Tibial nerve (tissue), 4 donors: ENCODE measurements around the gene FAM181B. TPM values are rescaled to one million over a fixed set of nuclear protein-coding genes. Genes with fewer than 3 reads are reported as not detected.

ENCODE experiments used
- DNase-seq, 2 donors: peaks; one replicate each; pipeline ENCODE4 v3.0.0-alpha.2; 2019; ENCODE audit warnings: low spot score in 2 of 2
- H3K27ac ChIP-seq, 4 donors: fragments of 200-600 bp; sonication (generic) in 3 of 4; one replicate each; pipeline ENCODE4 v1.5.1; 2017 to 2019; ENCODE audit warnings: mild to moderate bottlenecking in 1 of 4
- H3K27me3 ChIP-seq, 2 donors: fragments of 200-600 bp; sonication (generic) in 1 of 2; one replicate each; pipeline versions ENCODE4 v1.5.1 to v1.6.0; 2017 to 2019
- H3K36me3 ChIP-seq, 3 donors: fragments of 200-600 bp; sonication (generic); one replicate each; pipeline ENCODE4 v1.5.1; 2018 to 2019
- H3K4me1 ChIP-seq, 4 donors: fragments of 200-600 bp; sonication (generic) in 3 of 4; one replicate each; pipeline ENCODE4 v1.5.1; 2017 to 2019
- H3K4me3 ChIP-seq, 4 donors: fragments of 200-600 bp; sonication (generic) in 3 of 4; one replicate each; pipeline ENCODE4 v1.5.1; 2017 to 2019; ENCODE audit warnings: mild to moderate bottlenecking in 1 of 4, moderate library complexity in 1 of 4
- H3K9me3 ChIP-seq, 4 donors: fragments of 200-600 bp; sonication (generic) in 3 of 4; one replicate each; pipeline ENCODE4 v1.5.1; 2017 to 2019
- CTCF ChIP-seq, 5 experiments: fragments of 200-600 bp in 3 of 5; fragments of 450-650 bp in 2 of 5; sonication (generic) in 3 of 5; IDR thresholded peaks; one replicate each; pipeline ENCODE4 v1.5.1; 2016 to 2019; ENCODE audit warnings: antibody characterized with exemption in 5 of 5, mild to moderate bottlenecking in 3 of 5, moderate library complexity in 2 of 5
- EP300 ChIP-seq, 2 donors: sonication (generic); formaldehyde crosslinking; IDR thresholded peaks; one replicate each; pipeline ENCODE4 v1.6.1; 2017; ENCODE audit warnings: antibody characterized with exemption in 2 of 2, mild to moderate bottlenecking in 1 of 2
- POLR2A ChIP-seq, 2 donors: fragments of 450-650 bp; IDR thresholded peaks; one replicate each; pipeline ENCODE4 v1.6.1; 2017; ENCODE audit warnings: antibody characterized with exemption in 2 of 2, mild to moderate bottlenecking in 2 of 2, moderate library complexity in 2 of 2
- WGBS, 2 donors: methylation state at CpG; one replicate each; pipeline ENCODE4 v1.1.5; 2018; 5-methylcytosine and 5-hydroxymethylcytosine counted together
- total RNA-seq, 4 donors: library from RNA; depleted of rRNA; stranded (reverse); fragments of >200 nt; gene quantifications; one replicate each; pipeline ENCODE4 v1.1.0, GENCODE V29; 2016

FAM181B gene
- 1 to 10 TPM; 1.5 to 3.6 (median 2.4) TPM for total RNA-seq

GRCh38 chr11:82733444-82734119 lies at the start of gene FAM181B:
Gene FAM181B (minus strand): TSS chr11:82733864. CDS start chr11:82733729, 135 bp downstream.
- DNase-seq, result peak; percentile 31 to 37
- H3K4me1 ChIP-seq, result peaks cover 0 to 29% (median 0%) of the 10 kb centered on the region in 4 donors
- H3K4me3 ChIP-seq, result peak within 1 kb of the TSS; percentile 54 to 80 (median 70)
- no peaks in the 10 kb centered on the region for H3K9me3 ChIP-seq
- 0 to 1% methylated on average over 28 to 30 of the region's 67 CpGs for WGBS, 2 donors
- H3K27ac ChIP-seq, result peak within 1 kb of the TSS; percentile 60 to 92 (median 84)
- no peaks in the 10 kb centered on the region for H3K27me3 ChIP-seq
- peak in 1 of 2 donors; percentile 48 for TF ChIP-seq EP300 (IDR thresholded peaks at IDR 0.05)
- peak; percentile 24 to 26 for TF ChIP-seq POLR2A (IDR thresholded peaks at IDR 0.05)
- TF ChIP-seq CTCF (IDR thresholded peaks at IDR 0.05), result peak in 1 of 5 experiments; percentile 2
- no peaks in the 10 kb centered on the region for H3K36me3 ChIP-seq

- no peak for DNase-seq
- no peak for TF ChIP-seq EP300 (IDR thresholded peaks at IDR 0.05)
- no peak for TF ChIP-seq CTCF (IDR thresholded peaks at IDR 0.05)
- no peak for TF ChIP-seq POLR2A (IDR thresholded peaks at IDR 0.05)
Measured at GRCh38 chr11:82782825-82783374, 49.2 kb upstream of the FAM181B start.

GRCh38 chr11:82778776-82779175 lies 45.1 kb upstream of the FAM181B start:
- Histone ChIP-seq H3K27me3 (no peaks in the 10 kb centered on the region), H3K4me3 (no peak overlapping the region), H3K4me1 (no peaks in the 10 kb centered on the region), H3K9me3 (peaks cover 0 to 22% (median 0%) of the 10 kb centered on the region in 4 donors), H3K27ac (no peak overlapping the region), H3K36me3 (no peaks in the 10 kb centered on the region)
- 59 to 87% methylated on average over 1 of the region's 1 CpG for WGBS, 2 donors
- TF ChIP-seq CTCF (IDR thresholded peaks at IDR 0.05) (no peak), POLR2A (IDR thresholded peaks at IDR 0.05) (no peak), EP300 (IDR thresholded peaks at IDR 0.05) (no peak)
- DNase-seq, result no peak

More at GRCh38 chr11:82782825-82783374, 49.2 kb upstream of the FAM181B start:
- Histone ChIP-seq H3K4me1 (no peaks in the 10 kb centered on the region), H3K9me3 (no peaks in the 10 kb centered on the region), H3K36me3 (no peaks in the 10 kb centered on the region), H3K4me3 (no peak overlapping the region), H3K27ac (no peak overlapping the region), H3K27me3 (no peaks in the 10 kb centered on the region)
- 89 to 94% methylated on average over 1 of the region's 1 CpG for WGBS, 2 donors

- 69 to 75% methylated on average over 2 of the region's 2 CpGs for WGBS, 2 donors
- TF ChIP-seq EP300 (IDR thresholded peaks at IDR 0.05) (no peak), POLR2A (IDR thresholded peaks at IDR 0.05) (no peak), CTCF (IDR thresholded peaks at IDR 0.05) (no peak)
- Histone ChIP-seq H3K27me3 (no peaks in the 10 kb centered on the region), H3K36me3 (no peaks in the 10 kb centered on the region), H3K4me3 (no peak overlapping the region), H3K27ac (no peak overlapping the region), H3K9me3 (peaks cover 0 to 22% (median 0%) of the 10 kb centered on the region in 4 donors), H3K4me1 (no peaks in the 10 kb centered on the region)
- DNase-seq, result no peak
Measured at GRCh38 chr11:82776377-82776776, 42.7 kb upstream of the FAM181B start.

GRCh38 chr11:82775736-82776346 lies 42.2 kb upstream of the FAM181B start:
- Histone ChIP-seq H3K4me1 (no peaks in the 10 kb centered on the region), H3K36me3 (no peaks in the 10 kb centered on the region), H3K4me3 (no peak overlapping the region), H3K9me3 (peaks cover 0 to 22% (median 0%) of the 10 kb centered on the region in 4 donors), H3K27me3 (no peaks in the 10 kb centered on the region), H3K27ac (no peak overlapping the region)
- 21 to 30% methylated on average over 3 of the region's 3 CpGs for WGBS, 2 donors
- DNase-seq, result peak in 1 of 2 donors; percentile 9
- TF ChIP-seq EP300 (IDR thresholded peaks at IDR 0.05), result no peak
- TF ChIP-seq POLR2A (IDR thresholded peaks at IDR 0.05), result no peak
- TF ChIP-seq CTCF (IDR thresholded peaks at IDR 0.05), result peak in 3 of 5 experiments; percentile 15 to 17 (median 15)
